T-helper 2 cell treated with Interferon-gamma antibody and Interleukin-4, amounts not matched to agents 5 μg/mL and 100 μg/mL, for 36 hours (primary cell): ENCODE measurements around the gene SNTB2.

ENCODE experiments used
- DNase-seq: peaks from one replicate; pipeline ENCODE4 v3.0.0; 2021; ENCODE audit warnings: low spot score
- H3K27ac Mint-ChIP-seq: one replicate; pipeline ENCODE4 v1.8.0; 2021; ENCODE audit warnings: mild to moderate bottlenecking, mixed read lengths
- H3K27me3 Mint-ChIP-seq: one replicate; pipeline ENCODE4 v1.8.0; 2021; ENCODE audit warnings: low read depth, mixed read lengths
- H3K36me3 Mint-ChIP-seq: one replicate; pipeline ENCODE4 v1.8.0; 2021; ENCODE audit warnings: low read depth, mixed read lengths
- H3K4me1 Mint-ChIP-seq: one replicate; pipeline ENCODE4 v1.8.0; 2021; ENCODE audit warnings: low read depth, mixed read lengths
- H3K4me3 Mint-ChIP-seq: one replicate; pipeline ENCODE4 v1.8.0; 2022; ENCODE audit warnings: mild to moderate bottlenecking, moderate library complexity, mixed read lengths
- H3K9me3 Mint-ChIP-seq: one replicate; pipeline ENCODE4 v1.8.0; 2021; ENCODE audit warnings: mixed read lengths

SNTB2 gene

DNA sequence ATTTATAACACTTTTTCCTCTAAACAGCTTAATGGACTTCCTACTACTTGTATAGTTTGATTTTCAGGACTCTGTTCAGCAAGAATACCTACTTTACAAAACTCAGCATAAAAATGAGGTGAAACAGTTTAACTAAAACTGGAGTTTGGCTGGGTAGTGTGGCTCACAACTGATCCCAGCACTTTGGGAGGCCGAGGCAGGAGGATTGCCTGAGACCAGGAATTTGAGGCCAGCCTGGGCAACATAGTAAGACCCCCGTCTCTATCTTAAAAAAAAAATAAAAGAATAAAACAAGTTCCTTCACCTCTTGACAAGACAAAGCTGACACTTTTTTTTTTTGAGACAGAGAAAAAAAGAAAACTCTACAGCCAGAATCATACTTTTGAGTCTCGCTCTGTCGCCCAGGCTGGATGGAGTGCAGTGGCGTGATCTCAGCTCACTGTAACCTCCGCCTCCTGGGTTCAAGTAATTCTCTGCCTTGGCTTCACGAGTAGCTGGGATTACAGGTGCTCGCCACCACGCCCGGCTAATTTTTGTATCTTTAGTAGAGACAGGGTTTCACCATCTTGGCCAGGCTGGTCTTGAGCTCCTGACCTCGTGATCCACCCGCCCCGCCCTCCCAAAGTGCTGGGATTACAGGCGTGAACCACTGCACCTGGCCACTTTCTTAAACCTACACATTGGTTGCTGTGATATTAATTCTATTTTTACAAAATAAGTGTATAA is 140.8 kb downstream of the SNTB2 start:
- Mint-ChIP-seq H3K4me3 (peak overlapping the region; percentile 84), H3K4me1 (peaks cover 34% of the 10 kb centered on the region), H3K36me3 (peaks cover 54% of the 10 kb centered on the region), H3K27ac (no peak overlapping the region), H3K9me3 (no peaks in the 10 kb centered on the region), H3K27me3 (no peaks in the 10 kb centered on the region)
- DNase-seq = no peak

DNA sequence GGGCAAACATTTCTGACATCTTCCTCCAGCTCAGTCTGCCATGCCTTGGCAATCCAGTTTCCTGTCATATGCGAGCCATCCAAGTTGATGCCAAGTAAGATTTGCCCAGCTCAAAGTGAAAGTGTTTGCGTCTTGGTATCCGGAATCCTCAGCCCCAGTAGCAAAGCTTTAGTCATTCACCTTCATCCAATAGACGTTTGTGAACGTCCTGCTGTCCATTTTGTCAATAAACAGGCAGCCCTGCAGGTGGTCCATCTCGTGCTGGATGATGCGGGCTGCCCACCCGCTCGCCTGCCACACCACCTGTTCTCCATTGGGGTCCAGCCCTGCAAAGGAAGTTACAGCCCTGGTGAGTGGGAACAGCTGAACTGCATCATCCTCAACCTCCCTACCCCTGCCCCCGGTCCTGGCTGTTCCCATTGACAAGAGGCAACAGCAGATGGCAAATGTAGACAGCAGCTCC is 141.9 kb downstream of the SNTB2 start:
- H3K27ac Mint-ChIP-seq = peak overlapping the region; percentile 70
- H3K27me3 Mint-ChIP-seq = no peaks in the 10 kb centered on the region
- peaks cover 36% of the 10 kb centered on the region for H3K4me1 Mint-ChIP-seq
- H3K36me3 Mint-ChIP-seq = peaks cover 57% of the 10 kb centered on the region
- no peak for DNase-seq
- H3K9me3 Mint-ChIP-seq = no peaks in the 10 kb centered on the region
- H3K4me3 Mint-ChIP-seq = peak overlapping the region; percentile 84

DNA sequence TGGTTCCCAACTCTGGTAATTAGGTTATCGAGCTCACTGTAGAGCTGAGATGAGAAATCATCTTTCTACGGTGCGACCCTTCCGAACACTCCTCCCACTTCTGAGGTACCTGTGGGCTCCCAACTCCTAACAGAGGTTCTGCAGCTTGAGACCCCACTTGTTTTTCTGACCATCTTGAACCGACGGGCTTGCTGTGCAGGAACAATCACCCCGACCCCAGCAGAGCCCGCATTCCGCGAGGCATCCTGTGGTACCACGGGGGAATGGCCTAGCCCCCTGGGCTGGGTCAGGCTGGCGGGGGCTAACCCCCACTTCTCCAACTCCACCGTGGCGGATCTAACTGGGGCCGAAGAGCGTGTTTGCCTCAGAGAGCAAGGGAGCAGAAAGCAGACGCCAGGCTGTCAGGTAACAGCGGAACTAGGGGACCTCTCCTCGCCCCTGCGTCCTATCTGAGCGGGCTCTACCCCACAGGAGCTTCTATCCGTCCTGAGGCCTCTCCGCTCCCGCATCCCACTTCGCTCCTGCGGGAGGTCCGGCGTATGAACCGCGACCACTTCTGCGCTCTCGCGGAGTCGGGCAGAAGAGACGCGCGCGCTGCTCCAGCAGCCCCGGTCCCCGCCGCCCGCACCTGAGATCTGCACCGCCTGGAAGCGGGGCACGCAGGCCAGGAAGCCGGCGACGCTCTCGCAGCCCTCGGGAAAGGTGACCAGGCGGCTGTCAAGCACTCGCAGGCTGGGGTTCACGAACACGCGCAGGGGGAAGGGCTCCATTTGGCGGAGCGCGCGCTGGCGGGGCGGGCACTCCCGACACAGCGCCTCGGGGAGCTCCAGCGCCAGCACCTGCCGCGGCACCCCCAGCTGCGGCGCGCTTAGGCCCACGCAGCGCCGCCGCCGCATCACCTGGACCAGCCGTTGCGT is 142.7 kb downstream of the SNTB2 start:
- DNase-seq = no peak
- Mint-ChIP-seq H3K4me3 (peak overlapping the region; percentile 84), H3K27me3 (no peaks in the 10 kb centered on the region), H3K27ac (peak overlapping the region; percentile 70), H3K36me3 (peaks cover 61% of the 10 kb centered on the region), H3K4me1 (peaks cover 36% of the 10 kb centered on the region), H3K9me3 (no peaks in the 10 kb centered on the region)

DNA sequence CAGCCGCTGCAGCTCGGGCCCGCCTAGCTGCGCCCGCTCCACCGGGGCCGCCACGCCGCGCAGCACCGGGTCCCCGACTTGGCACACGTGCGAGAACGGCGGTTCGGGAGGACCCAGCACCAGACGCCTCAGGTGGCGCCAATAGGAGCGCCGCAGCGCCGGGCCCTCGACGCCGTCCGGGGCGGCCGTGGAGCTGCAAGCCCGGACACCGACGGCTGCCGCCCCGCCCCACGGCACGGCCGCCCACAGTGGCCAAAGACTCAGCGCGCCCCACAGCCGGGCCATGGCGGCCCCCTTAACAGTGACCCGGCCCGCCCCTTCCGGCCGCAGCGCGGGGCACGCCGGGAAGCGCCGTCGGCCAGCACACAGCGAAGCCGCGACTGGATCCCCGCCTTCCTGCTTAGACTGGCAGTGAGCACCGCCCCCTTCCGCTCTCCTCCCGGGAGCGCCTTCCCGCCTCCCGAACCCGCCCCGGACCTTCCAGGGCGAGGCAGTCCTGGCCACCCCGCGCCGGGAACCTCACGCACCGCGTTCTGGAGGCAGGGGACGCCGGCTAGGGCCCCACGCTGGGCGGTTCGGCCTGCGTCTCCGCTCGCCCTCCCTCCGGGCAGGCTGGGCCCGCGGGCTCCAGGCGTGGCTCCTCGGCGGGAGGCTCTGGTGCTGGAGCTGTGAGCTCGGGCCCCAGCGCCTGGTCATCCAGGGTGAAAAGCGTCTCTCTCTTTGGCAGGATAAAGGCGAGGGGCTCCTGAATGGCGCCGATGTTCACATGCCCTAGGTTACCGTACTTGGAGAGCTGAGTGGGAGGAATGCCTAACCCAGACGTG is 143.5 kb downstream of the SNTB2 start, which contains the start of gene PDF:
Gene PDF (minus strand): TSS at position 303 of the 824 bp plus-strand sequence. CDS start 18 bp downstream, at position 285.
- Mint-ChIP-seq H3K9me3 (no peaks in the 10 kb centered on the region), H3K36me3 (peaks cover 61% of the 10 kb centered on the region), H3K27ac (peak within 1 kb of the TSS; percentile 83), H3K27me3 (no peaks in the 10 kb centered on the region), H3K4me1 (peaks cover 38% of the 10 kb centered on the region), H3K4me3 (peak within 1 kb of the TSS; percentile 86)
- peak; percentile 91 for DNase-seq

DNA sequence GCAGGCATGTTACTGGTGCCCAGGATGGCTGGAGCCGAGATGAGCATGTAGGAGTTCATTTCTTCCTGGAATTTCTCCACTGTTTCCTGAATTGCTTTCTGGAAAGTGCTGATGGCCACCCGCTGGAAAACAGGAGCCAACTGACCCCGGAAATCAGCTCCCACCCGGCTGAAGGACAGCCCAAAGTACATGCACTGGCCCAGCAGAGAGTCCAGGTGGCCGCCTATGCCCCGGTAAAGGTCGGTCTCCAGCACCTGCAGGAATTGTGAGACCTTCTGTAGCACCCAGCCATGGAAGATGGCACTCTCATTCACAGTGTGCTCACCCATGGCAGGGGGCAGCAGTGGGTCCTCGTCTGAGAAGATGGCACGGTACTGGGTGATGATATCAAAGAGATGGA is 147.7 kb downstream of the SNTB2 start:
- Mint-ChIP-seq H3K27me3 (no peaks in the 10 kb centered on the region), H3K4me3 (no peak overlapping the region), H3K36me3 (peaks cover 45% of the 10 kb centered on the region)

DNA sequence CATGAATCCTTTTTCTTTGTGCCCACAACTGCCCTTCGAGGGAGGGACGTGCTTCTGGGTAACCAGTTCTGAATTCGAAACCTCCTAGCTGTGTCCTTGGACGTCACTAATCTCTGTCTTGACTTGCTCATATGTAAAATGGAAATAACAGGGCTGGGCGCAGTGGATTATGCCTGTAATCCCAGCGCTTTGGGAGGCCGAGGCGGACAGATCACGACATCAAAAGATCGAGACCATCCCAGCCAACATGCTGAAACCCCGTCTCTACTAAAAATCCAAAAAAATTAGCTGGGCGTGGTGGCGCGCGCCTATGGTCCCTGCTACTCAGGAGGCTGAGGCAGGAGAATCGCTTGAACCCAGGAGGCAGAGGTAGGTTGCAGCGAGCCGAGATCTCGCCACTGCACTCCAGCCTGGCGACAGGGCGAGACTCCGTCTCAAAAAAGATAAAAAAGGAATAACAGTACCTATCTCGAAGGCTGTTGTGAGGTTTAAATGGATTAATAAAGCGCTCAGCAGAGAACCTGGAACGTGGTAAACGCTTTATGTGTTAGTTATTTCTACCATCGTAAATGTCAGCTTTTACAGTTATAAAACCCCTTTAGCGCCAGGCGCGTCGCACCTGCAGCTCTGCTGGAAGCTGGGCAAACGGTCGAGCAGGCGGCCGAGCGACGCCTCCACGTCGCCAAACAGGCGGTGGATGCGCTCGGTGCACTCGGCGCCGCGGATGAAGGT is 151.8 kb downstream of the SNTB2 start:
- Mint-ChIP-seq H3K9me3 (no peaks in the 10 kb centered on the region), H3K36me3 (peaks cover 58% of the 10 kb centered on the region), H3K27ac (peak overlapping the region; percentile 82), H3K4me1 (peaks cover 37% of the 10 kb centered on the region), H3K27me3 (no peaks in the 10 kb centered on the region), H3K4me3 (peak overlapping the region; percentile 99)
- DNase-seq = no peak

More for the DNA sequence above, 147.7 kb downstream of the SNTB2 start:
- Mint-ChIP-seq H3K27ac (no peak overlapping the region), H3K4me1 (peaks cover 22% of the 10 kb centered on the region), H3K9me3 (no peaks in the 10 kb centered on the region)
- DNase-seq = no peak

DNA sequence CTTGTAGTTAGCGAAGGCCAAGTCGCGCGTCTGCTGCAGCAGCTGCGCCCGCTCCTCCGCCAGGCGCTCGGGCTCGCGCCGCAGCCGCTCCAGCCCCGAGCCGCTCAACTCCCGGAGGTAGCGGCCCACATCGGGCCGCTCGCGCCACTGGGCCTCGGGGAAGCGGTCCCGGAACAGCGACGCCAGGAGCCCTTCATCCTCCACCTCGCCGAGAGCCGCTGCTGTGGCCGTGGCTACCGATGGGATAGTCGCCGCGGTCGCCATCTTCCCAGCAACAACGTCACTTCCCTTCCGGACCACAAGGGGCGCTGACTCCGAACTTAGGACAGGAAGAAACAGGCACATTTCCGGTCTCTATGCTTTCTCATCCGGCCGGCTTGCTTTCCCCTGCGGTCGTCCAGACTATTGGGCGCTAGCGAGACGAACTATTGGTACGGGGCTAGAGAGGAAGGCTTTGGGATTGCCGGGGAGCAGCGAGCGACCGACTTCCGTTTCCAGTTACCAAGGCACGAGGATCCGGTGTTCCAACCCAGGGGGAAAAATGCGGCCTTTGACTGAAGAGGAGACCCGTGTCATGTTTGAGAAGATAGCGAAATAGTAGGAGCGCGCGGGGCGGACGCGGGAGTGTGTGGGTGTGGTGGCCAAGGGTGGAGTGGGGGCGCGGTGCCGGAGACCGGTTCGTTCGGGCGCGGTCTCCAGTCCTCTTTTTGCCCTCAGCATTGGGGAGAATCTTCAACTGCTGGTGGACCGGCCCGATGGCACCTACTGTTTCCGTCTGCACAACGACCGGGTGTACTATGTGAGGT is 152.5 kb downstream of the SNTB2 start, which contains the start of the genes COG8 and NIP7:
Gene COG8 (minus strand): TSS at position 276 of the 806 bp plus-strand sequence. CDS start 12 bp downstream, at position 264.
Gene NIP7 (plus strand): TSS at position 484 of the 806 bp plus-strand sequence. CDS start 58 bp downstream, at position 542.
- Mint-ChIP-seq H3K27me3 (no peaks in the 10 kb centered on the region), H3K9me3 (no peaks in the 10 kb centered on the region), H3K4me3 (peak within 1 kb of the TSS; percentile 99), H3K27ac (peak within 1 kb of the TSS; percentile 98), H3K4me1 (peaks cover 37% of the 10 kb centered on the region), H3K36me3 (peaks cover 50% of the 10 kb centered on the region)
- DNase-seq = peak; percentile 94

DNA sequence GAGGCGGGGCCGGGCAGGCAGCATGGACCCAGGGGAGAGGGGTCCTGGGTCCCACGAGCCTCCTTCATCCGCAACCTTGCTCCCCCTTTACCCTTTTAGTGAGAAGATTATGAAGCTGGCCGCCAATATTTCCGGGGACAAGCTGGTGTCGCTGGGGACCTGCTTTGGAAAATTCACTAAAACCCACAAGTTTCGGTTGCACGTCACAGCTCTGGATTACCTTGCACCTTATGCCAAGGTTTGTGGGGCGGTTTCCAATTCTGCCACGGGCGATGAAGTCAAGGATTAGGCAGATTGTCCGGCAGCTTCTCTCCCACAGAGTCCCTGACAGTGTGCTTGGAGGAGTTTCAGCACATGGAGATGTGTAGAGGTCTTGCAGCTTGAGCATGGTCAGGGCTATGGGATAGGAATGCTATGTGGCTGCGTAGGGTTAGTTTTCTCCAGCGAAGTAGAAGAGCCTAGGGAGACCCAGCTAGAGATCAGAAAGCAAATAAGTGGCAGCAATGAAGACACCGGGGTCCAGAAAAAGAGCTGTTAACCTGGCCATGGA is 153.2 kb downstream of the SNTB2 start:
- peak overlapping the region; percentile 99 for H3K4me3 Mint-ChIP-seq
- no peaks in the 10 kb centered on the region for H3K27me3 Mint-ChIP-seq
- DNase-seq = peak; percentile 32
- H3K9me3 Mint-ChIP-seq = no peaks in the 10 kb centered on the region
- H3K4me1 Mint-ChIP-seq = peaks cover 37% of the 10 kb centered on the region
- H3K36me3 Mint-ChIP-seq = peaks cover 44% of the 10 kb centered on the region
- H3K27ac Mint-ChIP-seq = peak overlapping the region; percentile 98

DNA sequence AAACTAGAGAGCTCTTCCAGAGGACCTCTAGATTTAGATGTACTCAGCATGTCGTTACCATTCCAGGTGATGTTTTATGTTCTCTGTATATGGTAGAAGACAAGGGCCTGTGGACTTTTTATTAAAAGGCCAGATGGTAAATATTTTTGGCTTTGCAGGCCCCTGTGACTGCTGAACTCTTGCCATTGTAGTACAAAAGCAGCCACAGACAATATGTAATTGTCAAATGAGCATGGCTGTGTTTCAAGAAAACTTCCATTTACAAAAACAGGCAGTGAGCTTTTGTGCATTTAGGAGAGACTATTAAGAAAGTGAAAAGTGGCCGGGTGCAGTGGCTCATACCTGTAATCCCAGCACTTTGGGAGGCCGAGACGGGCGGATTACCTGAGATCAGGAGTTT is 157.2 kb downstream of the SNTB2 start:
- Mint-ChIP-seq H3K4me3 (no peak overlapping the region), H3K36me3 (peaks cover 42% of the 10 kb centered on the region), H3K4me1 (peaks cover 22% of the 10 kb centered on the region), H3K9me3 (no peaks in the 10 kb centered on the region), H3K27me3 (no peaks in the 10 kb centered on the region), H3K27ac (no peak overlapping the region)
- no peak for DNase-seq

DNA sequence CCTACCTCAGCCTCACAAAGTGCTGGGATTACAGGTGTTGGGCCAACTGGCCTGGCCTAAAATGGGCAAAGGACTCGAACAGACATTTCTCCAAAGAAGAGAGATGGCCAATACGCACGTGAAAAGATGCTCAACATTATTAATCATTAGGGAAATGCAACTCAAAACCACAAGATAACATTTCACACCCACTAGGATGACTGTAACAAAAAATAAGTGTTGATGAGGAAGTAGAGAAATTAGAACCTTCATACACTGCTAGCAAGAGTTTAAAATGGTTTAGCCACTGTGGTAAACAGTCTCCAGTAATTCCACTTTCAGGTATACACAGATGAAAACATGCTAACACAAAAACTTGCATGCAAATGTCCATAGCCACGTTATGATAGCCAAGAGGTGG is 159.0 kb downstream of the SNTB2 start:
- Mint-ChIP-seq H3K36me3 (peaks cover 31% of the 10 kb centered on the region), H3K27ac (no peak overlapping the region), H3K27me3 (no peaks in the 10 kb centered on the region), H3K4me1 (peaks cover 15% of the 10 kb centered on the region), H3K9me3 (no peaks in the 10 kb centered on the region), H3K4me3 (no peak overlapping the region)
- DNase-seq = no peak

DNA sequence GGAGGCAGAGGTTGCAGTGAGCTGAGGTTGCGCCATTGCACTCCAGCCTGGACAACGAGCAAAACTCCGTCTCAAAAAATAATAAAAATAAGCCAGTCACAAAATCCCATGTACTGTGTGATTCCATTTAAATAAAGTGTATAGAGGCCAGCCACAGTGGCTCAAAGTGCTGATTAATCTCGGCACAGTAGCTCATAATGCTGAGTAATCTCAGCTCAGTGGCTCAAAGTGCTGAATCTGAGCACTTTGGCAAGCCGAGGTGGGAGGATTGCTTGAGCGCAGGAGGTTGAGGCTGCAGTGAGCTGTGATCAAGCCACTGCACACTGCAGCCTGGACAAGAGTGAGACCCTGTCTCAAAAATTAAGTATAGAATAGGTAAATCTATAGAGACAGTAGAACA is 159.7 kb downstream of the SNTB2 start:
- H3K9me3 Mint-ChIP-seq = no peaks in the 10 kb centered on the region
- H3K27ac Mint-ChIP-seq = no peak overlapping the region
- H3K36me3 Mint-ChIP-seq = peaks cover 24% of the 10 kb centered on the region
- H3K4me1 Mint-ChIP-seq = peaks cover 8% of the 10 kb centered on the region
- no peak overlapping the region for H3K4me3 Mint-ChIP-seq
- no peak for DNase-seq
- no peaks in the 10 kb centered on the region for H3K27me3 Mint-ChIP-seq

DNA sequence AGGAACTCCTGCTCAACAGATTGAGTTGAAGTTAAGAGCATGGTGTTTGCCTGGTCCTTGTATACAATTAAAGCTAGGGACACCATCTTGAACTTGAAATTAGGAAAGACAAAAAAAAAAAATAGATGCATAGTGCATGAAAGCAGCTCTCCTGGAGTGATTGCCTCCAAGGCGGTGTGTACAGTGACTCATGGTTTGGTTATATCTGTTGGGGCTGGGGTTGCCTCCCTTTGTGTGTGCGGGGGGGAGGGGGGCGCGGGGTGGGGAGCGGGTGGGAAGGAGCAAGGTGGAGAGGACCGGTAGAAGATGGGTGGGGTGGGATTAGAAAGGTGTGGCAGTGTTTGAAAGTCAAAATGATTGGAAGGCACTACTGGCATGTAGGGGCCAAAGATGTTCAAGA is 161.3 kb downstream of the SNTB2 start:
- no peak for DNase-seq
- peaks cover under 1% of the 10 kb centered on the region for H3K4me1 Mint-ChIP-seq
- H3K36me3 Mint-ChIP-seq = peaks cover 18% of the 10 kb centered on the region
- no peaks in the 10 kb centered on the region for H3K9me3 Mint-ChIP-seq
- no peaks in the 10 kb centered on the region for H3K27me3 Mint-ChIP-seq
- no peak overlapping the region for H3K27ac Mint-ChIP-seq
- no peak overlapping the region for H3K4me3 Mint-ChIP-seq
